CD4-positive, CD25-positive, alpha-beta regulatory T cell (primary cell): ENCODE data around the gene C18orf63. TPM values are rescaled to one million over a fixed set of nuclear protein-coding genes. Genes with fewer than 3 reads are reported as not detected.

Experiments used
- ATAC-seq, 2 donors: fragments of 150-1000 bp; cut with Tn5 transposase; one replicate each; pipeline ENCODE4 v1.10.0; 2021; ENCODE audit warnings: low read depth in 2 of 2, moderate number of reproducible peaks in 2 of 2, moderate library complexity in 1 of 2
- DNase-seq, 3 donors: peaks; one replicate each; pipeline versions ENCODE4 v3.0.0 to v3.0.0-alpha.2; 2012 to 2022; ENCODE audit warnings: mixed read lengths in 1 of 3
- H3K27ac ChIP-seq: one replicate; pipeline ENCODE4 v1.7.0; 2013; ENCODE audit warnings: mild to moderate bottlenecking, low read length; ENCODE audit not compliant: insufficient read depth, poor library complexity, severe bottlenecking
- H3K27me3 ChIP-seq: one replicate; pipeline ENCODE4 v1.7.0; 2013; ENCODE audit warnings: low read length; ENCODE audit not compliant: control insufficient read depth, insufficient read depth
- H3K36me3 ChIP-seq: one replicate; pipeline ENCODE4 v1.7.0; 2013; ENCODE audit warnings: mild to moderate bottlenecking, low read length, moderate library complexity; ENCODE audit not compliant: control insufficient read depth, insufficient read depth
- H3K4me1 ChIP-seq: 2 replicates; pipeline ENCODE4 v1.7.0; 2013; ENCODE audit warnings: mild to moderate bottlenecking, low read length; ENCODE audit not compliant: insufficient read depth, control insufficient read depth, poor library complexity, severe bottlenecking
- H3K4me3 ChIP-seq: one replicate; pipeline ENCODE4 v1.7.0; 2013; ENCODE audit warnings: low read depth, mild to moderate bottlenecking, low read length, moderate library complexity
- H3K9me3 ChIP-seq, 2 experiments: 1 replicate in 1 of 2; 2 replicates in 1 of 2; pipeline ENCODE4 v1.7.0; 2013; ENCODE audit warnings: low read length in 2 of 2, mild to moderate bottlenecking in 1 of 2, moderate library complexity in 1 of 2; ENCODE audit not compliant: control insufficient read depth in 2 of 2
- H3K27ac Mint-ChIP-seq, 3 donors: one replicate each; pipeline ENCODE4 v1.8.0; 2020 to 2022; ENCODE audit warnings: mild to moderate bottlenecking in 3 of 3, mixed read lengths in 3 of 3, moderate library complexity in 2 of 3
- H3K27me3 Mint-ChIP-seq: one replicate; pipeline ENCODE4 v1.8.0; 2022; ENCODE audit warnings: mild to moderate bottlenecking, mixed read lengths
- H3K36me3 Mint-ChIP-seq: one replicate; pipeline ENCODE4 v1.8.0; 2020; ENCODE audit warnings: mixed read lengths
- H3K4me1 Mint-ChIP-seq, 4 donors: one replicate each; pipeline ENCODE4 v1.8.0; 2020 to 2022; ENCODE audit warnings: mixed read lengths in 4 of 4, mild to moderate bottlenecking in 1 of 4
- H3K4me3 Mint-ChIP-seq, 4 donors: one replicate each; pipeline ENCODE4 v1.8.0; 2020 to 2022; ENCODE audit warnings: mild to moderate bottlenecking in 4 of 4, mixed read lengths in 4 of 4, moderate library complexity in 3 of 4
- H3K9me3 Mint-ChIP-seq, 7 donors: one replicate each; pipeline ENCODE4 v1.8.0; 2020 to 2022; ENCODE audit warnings: mixed read lengths in 7 of 7, mild to moderate bottlenecking in 3 of 7, moderate library complexity in 2 of 7
- polyA plus RNA-seq, 4 donors: library from polyadenylated mRNA; unstranded; fragments of 300-500 nt; fragmentation: Illumina TruSeq; gene quantifications; one replicate each; pipeline ENCODE4 v1.2.3, GENCODE V29; 2021
- total RNA-seq: library from RNA; stranded (reverse); gene quantifications from one replicate; pipeline ENCODE4 v1.2.3, GENCODE V29; 2022

The C18orf63 gene
- total and polyA plus RNA-seq, 5 donors from 2014 or later: not detected

DNA sequence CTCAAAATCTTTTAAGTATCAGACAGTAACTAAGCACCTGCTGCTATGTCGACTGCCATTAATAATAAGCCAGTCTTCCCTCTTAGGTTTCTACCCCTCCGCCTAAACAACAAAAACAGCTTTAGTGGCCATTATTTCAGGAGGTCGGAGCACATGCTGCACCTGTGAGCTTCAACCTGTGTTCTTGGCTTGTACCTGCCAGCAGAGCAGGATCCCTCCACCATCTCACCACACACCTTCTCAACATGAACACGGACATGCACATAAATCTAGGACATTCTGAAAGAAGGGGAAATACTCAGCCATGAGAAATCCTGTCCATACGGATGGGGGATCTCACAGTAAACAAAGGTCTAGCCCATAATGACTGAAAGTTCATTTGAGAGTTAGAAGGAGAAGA is 27.6 kb upstream of the C18orf63 start:
- H3K36me3 Mint-ChIP-seq: peaks cover 6% of the 10 kb centered on the region
- Histone ChIP-seq H3K9me3 (no peaks in the 10 kb centered on the region), H3K27me3 (no peaks in the 10 kb centered on the region), H3K4me1 (peaks cover 17% of the 10 kb centered on the region), H3K36me3 (no peaks in the 10 kb centered on the region), H3K27ac (no peak overlapping the region), H3K4me3 (no peak overlapping the region)
- H3K27ac Mint-ChIP-seq: no peak overlapping the region
- DNase-seq: no peak
- H3K27me3 Mint-ChIP-seq: no peaks in the 10 kb centered on the region
- H3K4me3 Mint-ChIP-seq: peak overlapping the region in 2 of 4 donors; percentile 16 to 85
- peaks cover 4 to 20% (median 12%) of the 10 kb centered on the region in 4 donors for H3K4me1 Mint-ChIP-seq
- no peaks in the 10 kb centered on the region for H3K9me3 Mint-ChIP-seq
- ATAC-seq: no peak

GRCh38 chr18:74288730-74289129 is 26.9 kb upstream of the C18orf63 start:
- Mint-ChIP-seq H3K4me3 (peak overlapping the region in 2 of 4 donors; percentile 16 to 85), H3K27ac (no peak overlapping the region), H3K9me3 (no peaks in the 10 kb centered on the region), H3K36me3 (peaks cover 5% of the 10 kb centered on the region), H3K27me3 (no peaks in the 10 kb centered on the region), H3K4me1 (peaks cover 0 to 20% (median 9%) of the 10 kb centered on the region in 4 donors)
- no peaks in the 10 kb centered on the region for H3K9me3 ChIP-seq
- H3K4me3 ChIP-seq: no peak overlapping the region
- DNase-seq (no peak), ATAC-seq (no peak)
- no peaks in the 10 kb centered on the region for H3K27me3 ChIP-seq
- H3K27ac ChIP-seq: no peak overlapping the region
- H3K4me1 ChIP-seq: peaks cover 17% of the 10 kb centered on the region
- H3K36me3 ChIP-seq: no peaks in the 10 kb centered on the region

DNA sequence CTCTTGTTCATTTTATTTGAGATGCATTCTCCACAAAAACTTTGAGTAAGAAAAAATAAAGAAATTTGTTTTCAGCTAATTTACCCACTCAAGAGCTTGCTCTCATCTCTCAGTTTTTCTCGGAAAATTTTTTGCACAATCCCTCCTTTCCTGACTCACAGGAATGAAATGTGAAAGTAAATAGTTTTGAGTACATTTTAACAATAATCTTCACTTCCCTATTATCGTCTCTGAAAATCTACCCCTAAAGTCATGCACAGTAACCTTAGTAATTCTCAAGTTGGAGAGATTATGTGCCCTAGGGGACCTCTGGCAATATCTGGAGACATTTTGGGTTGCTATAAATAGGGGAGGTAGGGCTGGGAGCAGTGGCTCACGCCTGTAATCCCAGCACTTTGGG is 26.5 kb upstream of the C18orf63 start:
- Histone ChIP-seq H3K4me1 (peaks cover 17% of the 10 kb centered on the region), H3K36me3 (no peaks in the 10 kb centered on the region), H3K27ac (no peak overlapping the region), H3K4me3 (no peak overlapping the region), H3K27me3 (no peaks in the 10 kb centered on the region), H3K9me3 (no peaks in the 10 kb centered on the region)
- H3K27me3 Mint-ChIP-seq: no peaks in the 10 kb centered on the region
- peaks cover 0 to 20% (median 9%) of the 10 kb centered on the region in 4 donors for H3K4me1 Mint-ChIP-seq
- DNase-seq (no peak), ATAC-seq (no peak)
- peak overlapping the region in 3 of 4 donors; percentile 3 to 85 (median 16) for H3K4me3 Mint-ChIP-seq
- no peak overlapping the region for H3K27ac Mint-ChIP-seq
- H3K36me3 Mint-ChIP-seq: peaks cover 5% of the 10 kb centered on the region
- no peaks in the 10 kb centered on the region for H3K9me3 Mint-ChIP-seq

- peak overlapping the region; percentile 34 to 95 (median 78) for H3K4me3 Mint-ChIP-seq
- no peaks in the 10 kb centered on the region for H3K9me3 ChIP-seq
- H3K27ac ChIP-seq: no peak overlapping the region
- no peaks in the 10 kb centered on the region for H3K9me3 Mint-ChIP-seq
- no peaks in the 10 kb centered on the region for H3K27me3 Mint-ChIP-seq
- peaks cover 0 to 16% (median 9%) of the 10 kb centered on the region in 4 donors for H3K4me1 Mint-ChIP-seq
- no peaks in the 10 kb centered on the region for H3K36me3 Mint-ChIP-seq
- ATAC-seq (no peak), DNase-seq (no peak)
- H3K4me1 ChIP-seq: peaks cover 17% of the 10 kb centered on the region
- no peaks in the 10 kb centered on the region for H3K36me3 ChIP-seq
- no peaks in the 10 kb centered on the region for H3K27me3 ChIP-seq
- H3K27ac Mint-ChIP-seq: peak overlapping the region in 1 of 3 donors; percentile 74
- no peak overlapping the region for H3K4me3 ChIP-seq
Observed at GRCh38 chr18:74290021-74290420, 25.6 kb upstream of the C18orf63 start.

DNA sequence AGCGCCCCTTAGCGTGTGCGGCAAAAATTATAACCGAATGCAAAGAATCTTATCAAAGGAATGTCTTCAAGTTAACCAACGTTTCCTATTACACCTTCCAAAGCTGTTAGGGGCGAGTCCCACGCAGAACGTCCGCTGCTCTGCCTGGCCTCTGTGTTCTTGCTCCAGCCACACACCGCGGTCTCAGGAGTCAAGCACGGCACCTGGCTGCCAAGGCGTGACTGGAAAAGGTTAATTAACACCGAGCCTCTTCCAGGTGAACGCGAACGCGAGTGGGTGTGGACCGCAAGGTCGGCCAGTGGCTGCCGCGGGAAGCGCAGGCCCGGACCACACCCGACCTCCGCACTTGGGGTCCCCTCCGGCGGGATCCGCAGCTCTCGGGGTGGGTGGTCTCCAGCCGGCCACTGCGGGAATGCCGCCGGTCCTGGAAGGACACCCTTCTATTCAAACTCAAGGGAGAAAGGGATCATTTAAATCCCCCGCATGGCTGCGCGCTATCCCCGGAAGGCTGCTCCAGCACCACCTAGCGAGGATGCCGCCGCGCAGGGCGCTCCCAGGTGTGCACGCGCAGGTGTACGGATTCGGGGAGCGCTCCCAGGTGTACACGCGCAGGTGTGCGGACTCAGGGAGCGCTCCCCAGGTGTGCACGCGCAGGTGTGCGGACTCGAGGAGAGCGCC is 24.7 kb upstream of the C18orf63 start:
- H3K36me3 Mint-ChIP-seq: no peaks in the 10 kb centered on the region
- Histone ChIP-seq H3K27me3 (no peaks in the 10 kb centered on the region), H3K4me3 (no peak overlapping the region), H3K27ac (no peak overlapping the region), H3K9me3 (no peaks in the 10 kb centered on the region), H3K36me3 (no peaks in the 10 kb centered on the region), H3K4me1 (peaks cover 17% of the 10 kb centered on the region)
- H3K27ac Mint-ChIP-seq: no peak overlapping the region
- H3K27me3 Mint-ChIP-seq: no peaks in the 10 kb centered on the region
- H3K4me1 Mint-ChIP-seq: peaks cover 0 to 16% (median 9%) of the 10 kb centered on the region in 4 donors
- H3K4me3 Mint-ChIP-seq: peak overlapping the region in 3 of 4 donors; percentile 62 to 95 (median 94)
- ATAC-seq (no peak), DNase-seq (peak in 2 of 3 donors; percentile 6 to 13)
- no peaks in the 10 kb centered on the region for H3K9me3 Mint-ChIP-seq

GRCh38 chr18:74291472-74291770 is 24.2 kb upstream of the C18orf63 start:
- peak in 1 of 3 donors; percentile 7 for DNase-seq
- H3K27ac Mint-ChIP-seq: peak overlapping the region in 2 of 3 donors; percentile 57 to 89

GRCh38 chr18:74291771-74292540 is 23.7 kb upstream of the C18orf63 start, which contains the start of gene CYB5A:
Gene CYB5A (minus strand): TSS chr18:74291963. CDS start chr18:74291875, 88 bp downstream.
- Histone ChIP-seq H3K27me3 (no peaks in the 10 kb centered on the region), H3K4me3 (peak within 1 kb of the TSS; percentile 86), H3K4me1 (peaks cover 17% of the 10 kb centered on the region), H3K27ac (peak within 1 kb of the TSS; percentile 69), H3K9me3 (no peaks in the 10 kb centered on the region), H3K36me3 (no peaks in the 10 kb centered on the region)
- H3K4me1 Mint-ChIP-seq: peaks cover 0 to 16% (median 9%) of the 10 kb centered on the region in 4 donors
- peak within 1 kb of the TSS; percentile 57 to 89 (median 62) for H3K27ac Mint-ChIP-seq
- ATAC-seq (peak; percentile 98 to 99), DNase-seq (peak; percentile 97 to 98 (median 98))
- H3K4me3 Mint-ChIP-seq: peak within 1 kb of the TSS in 3 of 4 donors; percentile 62 to 95 (median 94)
- no peaks in the 10 kb centered on the region for H3K27me3 Mint-ChIP-seq
- no peaks in the 10 kb centered on the region for H3K36me3 Mint-ChIP-seq
- no peaks in the 10 kb centered on the region for H3K9me3 Mint-ChIP-seq

More at GRCh38 chr18:74291472-74291770, 24.2 kb upstream of the C18orf63 start:
- H3K27ac ChIP-seq: peak overlapping the region; percentile 69
- Mint-ChIP-seq H3K27me3 (no peaks in the 10 kb centered on the region), H3K4me3 (peak overlapping the region in 2 of 4 donors; percentile 94 to 95), H3K4me1 (peaks cover 0 to 16% (median 9%) of the 10 kb centered on the region in 4 donors), H3K9me3 (no peaks in the 10 kb centered on the region), H3K36me3 (no peaks in the 10 kb centered on the region)
- H3K36me3 ChIP-seq: no peaks in the 10 kb centered on the region
- peaks cover 17% of the 10 kb centered on the region for H3K4me1 ChIP-seq
- peak overlapping the region; percentile 85 for H3K4me3 ChIP-seq
- H3K27me3 ChIP-seq: no peaks in the 10 kb centered on the region
- no peaks in the 10 kb centered on the region for H3K9me3 ChIP-seq
- no peak for ATAC-seq
